Ishikawa (cell line): ENCODE data around the gene CERS5.

Experiments used
- CEBPB ChIP-seq: IDR thresholded peaks from 2 replicates; pipeline ENCODE4 v1.6.1; 2012
- CREB1 ChIP-seq: IDR thresholded peaks from 2 replicates; pipeline ENCODE4 v1.6.1; 2012; ENCODE audit warnings: low read depth
- EGR1 ChIP-seq: IDR thresholded peaks from 2 replicates; pipeline ENCODE4 v1.6.1; 2012
- FOXM1 ChIP-seq: IDR thresholded peaks from 2 replicates; pipeline ENCODE4 v1.6.1; 2012; ENCODE audit warnings: low read depth, borderline replicate concordance
- NFIC ChIP-seq: IDR thresholded peaks from 2 replicates; pipeline ENCODE4 v1.6.1; 2012
- RAD21 ChIP-seq: IDR thresholded peaks from 2 replicates; pipeline ENCODE4 v1.6.1; 2012; ENCODE audit warnings: low read depth
- TAF1 ChIP-seq: IDR thresholded peaks from 2 replicates; pipeline ENCODE4 v1.6.1; 2012; ENCODE audit warnings: low read depth, mild to moderate bottlenecking
- TCF12 ChIP-seq: IDR thresholded peaks from 2 replicates; pipeline ENCODE4 v1.6.1; 2012; ENCODE audit warnings: low read depth
- TEAD4 ChIP-seq: IDR thresholded peaks from 2 replicates; pipeline ENCODE4 v1.6.1; 2012
- YY1 ChIP-seq: IDR thresholded peaks from 2 replicates; pipeline ENCODE4 v1.6.1; 2012; ENCODE audit warnings: low read depth
- ZBTB7A ChIP-seq: IDR thresholded peaks from 2 replicates; pipeline ENCODE4 v1.6.1; 2012; ENCODE audit warnings: low read depth
- TF ChIP-seq, protein P1 (sequence below): IDR thresholded peaks from 2 replicates; pipeline ENCODE4 v1.6.1; 2012
- TF ChIP-seq, protein P2 (sequence below): IDR thresholded peaks from 2 replicates; pipeline ENCODE4 v1.6.1; 2012
- TF ChIP-seq, protein P3 (sequence below): IDR thresholded peaks from 2 replicates; pipeline ENCODE4 v1.6.1; 2012; ENCODE audit warnings: low read depth, mild to moderate bottlenecking

Gene CERS5

DNA sequence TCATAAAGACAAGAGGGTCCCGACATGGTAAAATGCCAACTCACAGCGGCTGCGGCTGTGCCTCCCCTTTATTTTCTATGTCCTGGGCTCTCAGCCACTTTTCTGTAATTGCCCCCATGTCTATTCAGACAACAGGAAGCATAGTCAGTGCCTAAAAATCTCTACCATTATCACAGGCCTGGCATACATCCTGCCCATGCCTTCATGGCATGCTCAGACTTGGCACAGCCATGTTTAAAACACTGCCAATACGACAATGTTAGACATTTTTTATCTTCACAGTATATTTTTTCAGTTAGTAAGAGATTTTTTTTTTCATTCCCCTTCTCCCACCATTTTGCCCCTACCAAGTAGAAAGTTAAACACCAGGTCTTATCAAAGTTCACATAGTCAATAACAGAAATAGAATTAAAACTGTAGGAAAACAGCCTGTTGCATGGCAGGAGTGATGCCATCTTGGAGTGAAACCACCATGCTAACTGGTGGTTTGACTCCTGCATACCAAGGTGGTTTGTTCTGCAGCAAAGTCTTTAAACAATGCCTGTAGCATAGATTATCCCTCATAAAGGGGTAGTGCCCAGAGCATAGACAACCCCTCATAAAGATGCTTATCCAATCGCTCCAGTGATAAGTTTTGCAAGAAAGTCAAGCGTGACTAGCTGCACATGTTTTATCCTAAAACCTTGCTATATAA, 18.9 kb upstream of the CERS5 start:
- TF ChIP-seq, protein P1, sequence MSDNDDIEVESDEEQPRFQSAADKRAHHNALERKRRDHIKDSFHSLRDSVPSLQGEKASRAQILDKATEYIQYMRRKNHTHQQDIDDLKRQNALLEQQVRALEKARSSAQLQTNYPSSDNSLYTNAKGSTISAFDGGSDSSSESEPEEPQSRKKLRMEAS: no peak
- TF ChIP-seq YY1: no peak
- no peak for TF ChIP-seq FOXM1
- TF ChIP-seq, protein P2, sequence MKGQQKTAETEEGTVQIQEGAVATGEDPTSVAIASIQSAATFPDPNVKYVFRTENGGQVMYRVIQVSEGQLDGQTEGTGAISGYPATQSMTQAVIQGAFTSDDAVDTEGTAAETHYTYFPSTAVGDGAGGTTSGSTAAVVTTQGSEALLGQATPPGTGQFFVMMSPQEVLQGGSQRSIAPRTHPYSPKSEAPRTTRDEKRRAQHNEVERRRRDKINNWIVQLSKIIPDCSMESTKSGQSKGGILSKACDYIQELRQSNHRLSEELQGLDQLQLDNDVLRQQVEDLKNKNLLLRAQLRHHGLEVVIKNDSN: no peak

DNA sequence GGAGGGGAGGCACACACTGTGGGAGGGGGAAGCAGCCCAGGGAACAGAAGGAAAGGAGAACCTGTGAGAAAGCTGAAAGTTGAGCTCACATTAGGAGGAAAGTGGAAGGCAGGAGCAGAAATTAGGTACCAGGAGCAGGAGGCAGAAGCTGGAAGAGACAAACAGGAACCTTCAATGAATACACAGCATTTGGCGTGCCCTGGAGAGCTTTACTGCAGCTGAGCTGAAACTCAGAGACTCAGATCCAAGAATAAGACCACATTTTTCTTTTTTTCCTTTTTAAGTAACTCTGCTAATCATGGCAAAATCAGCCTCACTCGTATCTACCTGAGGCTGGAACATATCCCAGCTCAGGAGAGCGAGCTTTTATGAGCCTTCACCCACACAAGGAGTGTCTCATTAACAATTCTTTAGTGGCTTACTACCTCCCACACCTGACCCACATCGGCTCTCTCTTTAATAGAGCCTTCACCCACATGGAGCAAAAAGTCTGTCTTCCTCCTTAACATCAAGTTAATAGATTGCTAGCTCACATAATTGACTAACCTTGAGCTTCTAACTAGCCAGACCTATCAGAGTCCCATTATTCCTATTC, 18.2 kb upstream of the CERS5 start:
- TF ChIP-seq TCF12: no peak
- TF ChIP-seq, protein P1: no peak
- TF ChIP-seq YY1: no peak
- TF ChIP-seq ZBTB7A: no peak

DNA sequence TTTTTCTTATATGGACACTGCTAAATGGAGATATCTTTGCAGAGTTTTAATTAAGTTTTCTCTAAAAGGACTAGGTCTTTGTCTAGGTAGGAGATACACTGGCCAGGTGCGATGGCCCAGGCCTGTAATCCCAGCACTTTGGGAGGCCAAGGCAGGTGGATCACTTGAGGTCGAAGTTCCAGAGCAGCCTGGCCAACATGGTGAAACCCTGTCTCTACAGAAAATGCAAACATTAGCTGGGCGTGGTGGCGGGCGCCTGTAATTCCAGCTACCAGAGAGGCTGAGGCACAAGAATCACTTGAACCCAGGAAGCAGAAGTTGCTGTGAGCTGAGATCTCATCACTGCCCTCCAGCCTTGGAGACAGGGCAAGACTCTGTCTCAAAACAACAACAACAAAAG, 17.1 kb upstream of the CERS5 start:
- TF ChIP-seq, protein P1: no peak
- TF ChIP-seq CEBPB (no peak), YY1 (no peak), RAD21 (no peak), EGR1 (no peak), CREB1 (no peak)

DNA sequence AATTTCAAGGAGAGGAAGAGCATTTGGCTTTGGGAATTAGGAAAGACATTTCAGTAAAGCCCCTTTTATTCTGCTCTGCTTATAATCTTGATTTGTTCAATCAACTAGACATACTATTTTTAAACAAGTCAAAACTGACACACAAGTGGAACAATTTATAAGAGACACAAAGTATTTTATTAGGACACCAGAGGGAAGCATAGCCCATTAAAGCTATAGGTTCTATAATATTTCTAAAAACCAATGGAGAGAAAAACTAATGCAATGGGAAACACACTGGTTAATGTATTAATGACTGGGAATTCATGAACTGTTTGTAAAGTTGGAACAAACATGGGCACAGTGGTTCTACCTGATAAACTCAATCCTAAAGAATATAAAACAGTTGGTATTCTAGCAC, 15.3 kb upstream of the CERS5 start:
- TF ChIP-seq, protein P2: no peak
- TF ChIP-seq RAD21: peak; percentile 31

DNA sequence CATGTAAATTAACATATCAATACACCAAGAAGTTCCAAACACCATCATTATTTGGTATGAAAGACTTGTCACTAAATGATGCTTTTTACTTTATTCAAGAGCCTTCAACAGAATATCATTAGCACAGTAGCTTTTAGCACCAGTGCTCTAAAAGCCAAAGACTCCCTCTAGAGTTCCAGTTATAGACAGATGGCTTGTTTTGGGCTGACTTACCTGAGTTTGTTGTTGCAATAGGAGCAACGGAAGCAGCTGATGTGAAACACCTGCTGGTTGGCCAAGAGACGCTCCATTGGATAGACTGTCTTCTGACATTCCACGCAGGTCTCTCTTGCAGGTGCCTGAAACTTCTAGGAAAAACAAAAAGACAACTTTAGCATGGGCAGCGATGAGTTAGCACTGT, 14.5 kb upstream of the CERS5 start:
- TF ChIP-seq YY1 (no peak), RAD21 (no peak)

DNA sequence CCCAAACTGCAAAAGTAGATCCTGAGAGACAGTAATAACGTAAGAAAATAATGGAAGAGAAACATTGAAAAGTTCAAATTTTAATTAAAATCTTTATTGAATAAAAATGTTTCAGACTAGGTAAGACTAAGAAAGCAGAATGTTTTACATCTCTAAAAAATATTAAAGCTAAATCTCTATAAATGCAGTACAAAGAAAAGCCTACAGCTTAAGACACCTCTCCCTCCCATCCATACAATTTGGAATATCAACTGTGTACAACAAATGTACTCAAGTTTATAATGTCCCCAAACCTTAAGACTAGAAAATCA, 8.5 kb upstream of the CERS5 start:
- no peak for TF ChIP-seq CEBPB

DNA sequence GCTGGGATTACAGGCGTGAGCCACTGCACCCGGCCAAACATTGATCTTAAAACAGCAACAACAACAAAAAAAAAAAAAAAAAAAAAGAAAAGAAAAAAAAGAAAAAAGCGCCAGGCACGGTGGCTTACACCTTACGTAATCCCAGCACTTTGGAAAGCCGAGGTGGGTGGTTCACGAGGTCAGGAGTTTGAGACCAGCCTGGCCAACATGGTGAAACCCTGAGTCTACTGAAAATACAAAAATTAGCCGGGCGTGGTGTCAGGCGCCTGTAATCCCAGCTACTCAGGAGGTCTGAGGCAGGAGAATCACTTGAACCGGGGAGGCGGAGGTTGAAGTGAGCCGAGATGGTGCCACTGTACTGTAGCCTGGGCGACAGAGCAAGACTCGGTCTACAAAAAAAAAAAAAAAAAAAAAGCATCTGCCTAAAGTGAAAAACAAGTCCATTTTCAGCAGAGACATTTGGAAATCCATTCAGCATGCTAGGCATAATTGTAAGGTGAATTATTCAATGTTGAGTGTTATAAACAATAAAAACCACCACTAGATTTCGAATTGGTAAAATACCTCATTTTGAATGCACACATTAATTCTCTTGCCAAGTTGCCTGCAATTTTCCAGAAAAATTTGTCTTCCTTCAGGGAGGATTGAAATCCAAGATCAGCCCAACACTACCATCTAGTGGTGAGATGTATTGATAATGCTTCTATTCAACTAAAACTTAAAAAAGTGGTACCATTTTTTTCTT, 8.0 kb upstream of the CERS5 start:
- TF ChIP-seq YY1 (no peak), NFIC (no peak), EGR1 (no peak), ZBTB7A (no peak), RAD21 (peak; percentile 85)
- TF ChIP-seq, protein P1: no peak
- TF ChIP-seq, protein P3, sequence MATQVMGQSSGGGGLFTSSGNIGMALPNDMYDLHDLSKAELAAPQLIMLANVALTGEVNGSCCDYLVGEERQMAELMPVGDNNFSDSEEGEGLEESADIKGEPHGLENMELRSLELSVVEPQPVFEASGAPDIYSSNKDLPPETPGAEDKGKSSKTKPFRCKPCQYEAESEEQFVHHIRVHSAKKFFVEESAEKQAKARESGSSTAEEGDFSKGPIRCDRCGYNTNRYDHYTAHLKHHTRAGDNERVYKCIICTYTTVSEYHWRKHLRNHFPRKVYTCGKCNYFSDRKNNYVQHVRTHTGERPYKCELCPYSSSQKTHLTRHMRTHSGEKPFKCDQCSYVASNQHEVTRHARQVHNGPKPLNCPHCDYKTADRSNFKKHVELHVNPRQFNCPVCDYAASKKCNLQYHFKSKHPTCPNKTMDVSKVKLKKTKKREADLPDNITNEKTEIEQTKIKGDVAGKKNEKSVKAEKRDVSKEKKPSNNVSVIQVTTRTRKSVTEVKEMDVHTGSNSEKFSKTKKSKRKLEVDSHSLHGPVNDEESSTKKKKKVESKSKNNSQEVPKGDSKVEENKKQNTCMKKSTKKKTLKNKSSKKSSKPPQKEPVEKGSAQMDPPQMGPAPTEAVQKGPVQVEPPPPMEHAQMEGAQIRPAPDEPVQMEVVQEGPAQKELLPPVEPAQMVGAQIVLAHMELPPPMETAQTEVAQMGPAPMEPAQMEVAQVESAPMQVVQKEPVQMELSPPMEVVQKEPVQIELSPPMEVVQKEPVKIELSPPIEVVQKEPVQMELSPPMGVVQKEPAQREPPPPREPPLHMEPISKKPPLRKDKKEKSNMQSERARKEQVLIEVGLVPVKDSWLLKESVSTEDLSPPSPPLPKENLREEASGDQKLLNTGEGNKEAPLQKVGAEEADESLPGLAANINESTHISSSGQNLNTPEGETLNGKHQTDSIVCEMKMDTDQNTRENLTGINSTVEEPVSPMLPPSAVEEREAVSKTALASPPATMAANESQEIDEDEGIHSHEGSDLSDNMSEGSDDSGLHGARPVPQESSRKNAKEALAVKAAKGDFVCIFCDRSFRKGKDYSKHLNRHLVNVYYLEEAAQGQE: no peak

DNA sequence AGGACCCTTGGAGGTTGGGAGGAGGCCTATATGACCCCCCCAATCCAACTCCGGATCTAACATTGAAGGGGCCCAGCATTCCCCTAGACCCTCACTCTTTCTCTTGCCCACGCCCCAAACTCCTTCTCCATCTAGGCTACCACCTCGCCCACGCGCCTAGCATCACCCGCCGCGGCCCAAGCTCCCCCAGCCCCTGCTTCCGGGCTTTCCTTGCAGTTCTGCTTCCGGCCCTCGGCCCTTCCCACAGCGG, 445 bp downstream of the CERS5 start:
- TF ChIP-seq EGR1 (peak; percentile 85), TAF1 (no peak), CEBPB (no peak)

DNA sequence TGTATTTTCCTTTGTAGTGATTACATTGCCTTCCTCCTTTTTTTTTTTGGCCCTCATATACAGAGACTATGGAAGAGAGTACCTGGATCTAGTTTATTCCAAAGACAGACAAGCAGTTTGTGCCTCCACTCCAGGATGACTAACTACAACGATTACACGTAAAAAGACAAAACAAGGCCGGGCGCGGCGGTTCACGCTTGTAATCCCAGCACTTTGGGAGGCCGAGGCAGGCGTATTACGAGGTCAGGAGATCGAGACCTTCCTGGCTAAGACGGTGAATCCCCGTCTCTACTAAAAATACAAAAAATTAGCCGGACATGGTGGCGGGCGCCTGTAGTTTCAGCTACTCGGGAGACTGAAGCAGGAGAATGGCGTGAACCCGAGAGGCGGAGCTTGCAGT, 2.2 kb downstream of the CERS5 start:
- no peak for TF ChIP-seq TCF12
- TF ChIP-seq NFIC: no peak
- no peak for TF ChIP-seq TAF1
- TF ChIP-seq TEAD4: no peak
- no peak for TF ChIP-seq EGR1
- TF ChIP-seq RAD21: no peak
- no peak for TF ChIP-seq CEBPB
- TF ChIP-seq, protein P3: no peak
- TF ChIP-seq FOXM1: no peak
- TF ChIP-seq YY1: no peak
- TF ChIP-seq, protein P1: no peak
- TF ChIP-seq ZBTB7A: no peak
